ENCODE data around the gene SARDH.

DNA sequence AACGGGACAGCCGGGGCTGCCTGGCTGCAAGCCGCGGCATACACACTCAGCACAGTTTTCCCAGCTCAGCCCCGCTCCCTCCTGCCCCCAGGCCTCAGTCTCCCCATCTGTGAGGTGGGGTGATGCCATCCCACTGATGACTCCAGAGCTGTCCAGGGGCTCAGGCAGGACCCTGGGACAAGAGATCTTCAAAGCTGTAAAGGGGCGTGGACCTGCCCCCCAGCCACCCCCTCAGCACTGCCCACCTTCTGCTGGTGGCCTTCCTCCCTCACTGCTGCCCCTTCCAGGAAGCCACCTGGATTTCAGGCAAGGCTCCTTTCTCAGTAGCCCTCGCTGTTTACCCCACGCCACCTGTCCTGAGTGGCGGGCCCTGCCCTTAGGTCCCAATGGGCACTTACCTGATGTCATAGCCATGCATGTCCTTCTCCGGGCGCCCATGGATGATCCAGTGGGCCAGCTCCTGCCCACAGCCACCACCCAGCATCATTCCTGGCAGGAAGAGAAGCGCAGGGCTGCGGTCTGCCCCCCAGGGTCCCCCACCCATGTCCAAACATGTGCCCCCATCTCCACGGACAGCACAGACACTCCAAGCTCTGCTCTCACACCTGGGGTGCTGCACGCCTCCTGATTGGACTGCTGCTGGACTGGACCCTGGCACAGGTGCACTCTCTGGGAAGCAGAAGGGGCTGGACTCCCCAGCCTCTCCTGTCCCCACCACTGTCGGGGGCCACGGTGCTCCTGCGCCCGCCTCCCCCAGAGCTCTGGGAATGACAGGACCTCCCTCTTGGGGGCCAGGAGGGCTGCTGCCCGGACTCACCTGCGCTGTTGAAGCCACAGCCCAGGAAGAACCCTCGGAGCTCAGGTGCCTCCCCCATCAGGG lies 25.7 kb downstream of the SARDH start:
- no peak for TF ChIP-seq CTCF (IDR thresholded peaks at IDR 0.05)
- TF ChIP-seq EZH2 (IDR thresholded peaks at IDR 0.05; ENCODE audit: borderline replicate concordance, insufficient read depth, low read depth, low read length, poor library complexity, severe bottlenecking): no peak
